ENCODE data around the gene MORC2.

The MORC2 gene

GRCh38 chr22:30880847-30881246, 87.7 kb downstream of the MORC2 start:
- no peak for TF ChIP-seq CTCF (IDR thresholded peaks at IDR 0.05)
- Histone ChIP-seq H3K27ac (no peak overlapping the region), H3K36me3 (no peaks in the 10 kb centered on the region), H3K4me3 (ENCODE audit: low read depth in 1 of 2, low read length in 1 of 2) (no peak overlapping the region), H3K9me3 (no peaks in the 10 kb centered on the region), H3K27me3 (no peaks in the 10 kb centered on the region), H3K4me1 (ENCODE audit: control insufficient read depth in 1 of 2, insufficient read depth in 1 of 2, low read depth in 1 of 2, low read length in 1 of 2) (no peaks in the 10 kb centered on the region)

GRCh38 chr22:30880181-30880601, 88.4 kb downstream of the MORC2 start:
- H3K4me3 ChIP-seq (ENCODE audit: low read depth in 1 of 2, low read length in 1 of 2) = no peak overlapping the region
- no peak for TF ChIP-seq CTCF (IDR thresholded peaks at IDR 0.05)
- H3K27me3 ChIP-seq = no peaks in the 10 kb centered on the region
- H3K27ac ChIP-seq = no peak overlapping the region
- no peaks in the 10 kb centered on the region for H3K36me3 ChIP-seq
- H3K4me1 ChIP-seq (ENCODE audit: control insufficient read depth in 1 of 2, insufficient read depth in 1 of 2, low read depth in 1 of 2, low read length in 1 of 2) = no peaks in the 10 kb centered on the region
- H3K9me3 ChIP-seq = no peaks in the 10 kb centered on the region

GRCh38 chr22:30879415-30879797, 89.2 kb downstream of the MORC2 start:
- no peak overlapping the region for H3K4me3 ChIP-seq (ENCODE audit: low read depth in 1 of 2, low read length in 1 of 2)
- no peaks in the 10 kb centered on the region for H3K4me1 ChIP-seq (ENCODE audit: control insufficient read depth in 1 of 2, insufficient read depth in 1 of 2, low read depth in 1 of 2, low read length in 1 of 2)
- H3K9me3 ChIP-seq = no peaks in the 10 kb centered on the region
- H3K36me3 ChIP-seq = no peaks in the 10 kb centered on the region
- H3K27ac ChIP-seq = no peak overlapping the region
- no peak for TF ChIP-seq CTCF (IDR thresholded peaks at IDR 0.05)
- H3K27me3 ChIP-seq = no peaks in the 10 kb centered on the region

- no peak overlapping the region for H3K27ac ChIP-seq
- no peaks in the 10 kb centered on the region for H3K36me3 ChIP-seq
- no peaks in the 10 kb centered on the region for H3K4me1 ChIP-seq (ENCODE audit: control insufficient read depth in 1 of 2, insufficient read depth in 1 of 2, low read depth in 1 of 2, low read length in 1 of 2)
- H3K27me3 ChIP-seq = no peaks in the 10 kb centered on the region
- no peaks in the 10 kb centered on the region for H3K9me3 ChIP-seq
- no peak overlapping the region for H3K4me3 ChIP-seq (ENCODE audit: low read depth in 1 of 2, low read length in 1 of 2)
- TF ChIP-seq CTCF (IDR thresholded peaks at IDR 0.05) = no peak
Measured at GRCh38 chr22:30878516-30879414, 89.8 kb downstream of the MORC2 start.

GRCh38 chr22:30877662-30878515, 90.7 kb downstream of the MORC2 start:
- no peak for TF ChIP-seq CTCF (IDR thresholded peaks at IDR 0.05)
- no peaks in the 10 kb centered on the region for H3K27me3 ChIP-seq
- H3K36me3 ChIP-seq = no peaks in the 10 kb centered on the region
- no peaks in the 10 kb centered on the region for H3K9me3 ChIP-seq
- no peak overlapping the region for H3K27ac ChIP-seq
- no peaks in the 10 kb centered on the region for H3K4me1 ChIP-seq (ENCODE audit: control insufficient read depth in 1 of 2, insufficient read depth in 1 of 2, low read depth in 1 of 2, low read length in 1 of 2)
- no peak overlapping the region for H3K4me3 ChIP-seq (ENCODE audit: low read depth in 1 of 2, low read length in 1 of 2)

All from neutrophil (primary cell).